ENCODE data around the gene TBATA. TPM values are rescaled to one million over a fixed set of nuclear protein-coding genes. Genes with fewer than 3 reads are reported as not detected.

The TBATA gene
- total RNA-seq, 2 donors from 2014 or later, result not detected

DNA sequence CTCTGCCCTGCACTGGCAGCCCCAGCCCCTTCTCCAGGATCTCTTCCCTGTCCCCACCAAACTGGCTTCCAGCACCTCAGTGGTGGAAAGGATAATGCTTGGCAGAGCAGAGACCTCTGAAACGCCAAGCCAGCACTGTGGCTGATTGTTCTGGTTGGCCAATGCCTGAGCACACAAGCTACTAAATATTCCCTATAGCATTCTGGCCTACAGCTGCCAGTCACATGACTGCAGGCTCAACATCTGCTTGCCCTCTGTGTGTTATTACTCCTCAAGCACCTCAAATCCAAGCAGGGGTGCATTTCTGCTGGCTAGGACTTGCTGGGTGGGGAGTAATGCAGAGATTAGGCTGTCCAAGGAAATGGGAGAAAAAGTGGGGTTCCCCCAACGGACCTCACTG is 6.1 kb downstream of the TBATA start:
- Histone ChIP-seq H3K27me3 (ENCODE audit: control insufficient read depth, insufficient read depth, low read length, poor library complexity, severe bottlenecking) (no peaks in the 10 kb centered on the region), H3K9ac (ENCODE audit: extremely low read depth, low read length, poor library complexity, severe bottlenecking) (no peak overlapping the region), H3K36me3 (ENCODE audit: control insufficient read depth, insufficient read depth, low read length) (no peaks in the 10 kb centered on the region), H3K9me3 (ENCODE audit: control insufficient read depth, low read length) (no peaks in the 10 kb centered on the region), H3K4me1 (ENCODE audit: control insufficient read depth, insufficient read depth, low read length) (no peaks in the 10 kb centered on the region), H3K27ac (ENCODE audit: low read depth, low read length) (no peak overlapping the region), H3K4me3 (ENCODE audit: low read length) (no peak overlapping the region)
- H3K36me3 Mint-ChIP-seq (ENCODE audit: low read depth), result no peaks in the 10 kb centered on the region
- WGBS, 2 experiments (ENCODE audit: insufficient coverage in 1 of 2, insufficient read length in 1 of 2), result 90 to 100% methylated on average over 2 of the region's 2 CpGs
- H3K4me1 Mint-ChIP-seq, result peaks cover 6% of the 10 kb centered on the region
- no peak overlapping the region for H3K4me3 Mint-ChIP-seq
- TF ChIP-seq, protein P1, sequence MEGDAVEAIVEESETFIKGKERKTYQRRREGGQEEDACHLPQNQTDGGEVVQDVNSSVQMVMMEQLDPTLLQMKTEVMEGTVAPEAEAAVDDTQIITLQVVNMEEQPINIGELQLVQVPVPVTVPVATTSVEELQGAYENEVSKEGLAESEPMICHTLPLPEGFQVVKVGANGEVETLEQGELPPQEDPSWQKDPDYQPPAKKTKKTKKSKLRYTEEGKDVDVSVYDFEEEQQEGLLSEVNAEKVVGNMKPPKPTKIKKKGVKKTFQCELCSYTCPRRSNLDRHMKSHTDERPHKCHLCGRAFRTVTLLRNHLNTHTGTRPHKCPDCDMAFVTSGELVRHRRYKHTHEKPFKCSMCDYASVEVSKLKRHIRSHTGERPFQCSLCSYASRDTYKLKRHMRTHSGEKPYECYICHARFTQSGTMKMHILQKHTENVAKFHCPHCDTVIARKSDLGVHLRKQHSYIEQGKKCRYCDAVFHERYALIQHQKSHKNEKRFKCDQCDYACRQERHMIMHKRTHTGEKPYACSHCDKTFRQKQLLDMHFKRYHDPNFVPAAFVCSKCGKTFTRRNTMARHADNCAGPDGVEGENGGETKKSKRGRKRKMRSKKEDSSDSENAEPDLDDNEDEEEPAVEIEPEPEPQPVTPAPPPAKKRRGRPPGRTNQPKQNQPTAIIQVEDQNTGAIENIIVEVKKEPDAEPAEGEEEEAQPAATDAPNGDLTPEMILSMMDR (conservative IDR thresholded peaks at IDR 0.05), result no peak
- DNase-seq, result peak; percentile 41
- H3K27ac Mint-ChIP-seq, result no peak overlapping the region
- no peaks in the 10 kb centered on the region for H3K27me3 Mint-ChIP-seq (ENCODE audit: insufficient read depth)
- no peaks in the 10 kb centered on the region for H3K9me3 Mint-ChIP-seq

DNA sequence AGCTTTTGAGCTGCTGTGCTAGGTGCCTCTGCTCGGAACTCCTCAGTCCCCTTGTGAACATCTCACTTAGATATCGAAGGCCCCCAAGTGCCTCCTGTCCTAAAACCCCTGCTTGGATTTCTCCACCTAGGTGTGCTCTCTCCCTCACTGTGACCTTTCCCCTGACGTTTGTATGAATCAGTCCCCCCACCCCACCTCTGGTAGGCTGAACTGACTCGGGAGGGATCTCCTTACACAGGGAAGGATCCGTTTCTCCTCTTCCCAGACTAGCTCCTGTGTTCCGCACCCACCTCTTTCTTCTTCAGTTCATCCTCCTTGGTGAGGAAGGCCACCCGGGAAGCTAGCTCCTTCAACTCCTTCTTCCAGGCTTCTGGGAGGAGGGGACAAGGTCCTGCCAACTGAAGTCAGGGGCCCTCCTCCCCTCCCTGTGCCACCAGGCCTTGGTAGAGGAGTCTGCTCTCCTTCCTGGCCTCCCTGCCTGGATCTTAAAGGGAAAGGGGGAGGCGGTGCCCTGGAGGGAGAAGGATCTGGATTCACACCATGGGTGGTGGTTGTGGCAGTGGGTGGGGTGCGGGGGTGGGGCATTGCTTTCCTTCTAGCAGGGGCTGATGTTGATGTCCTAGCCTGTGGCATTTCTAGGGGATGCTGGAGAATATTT is 6.8 kb downstream of the TBATA start:
- H3K36me3 ChIP-seq (ENCODE audit: control insufficient read depth, insufficient read depth, low read length), result no peaks in the 10 kb centered on the region
- TF ChIP-seq, protein P1 (conservative IDR thresholded peaks at IDR 0.05), result no peak
- Mint-ChIP-seq H3K36me3 (ENCODE audit: low read depth) (no peaks in the 10 kb centered on the region), H3K27me3 (ENCODE audit: insufficient read depth) (no peaks in the 10 kb centered on the region), H3K27ac (peak overlapping the region; percentile 23), H3K9me3 (no peaks in the 10 kb centered on the region), H3K4me1 (peaks cover 6% of the 10 kb centered on the region), H3K4me3 (no peak overlapping the region)
- peak; percentile 45 for DNase-seq
- no peak overlapping the region for H3K27ac ChIP-seq (ENCODE audit: low read depth, low read length)
- H3K4me1 ChIP-seq (ENCODE audit: control insufficient read depth, insufficient read depth, low read length), result no peaks in the 10 kb centered on the region
- 80 to 85% methylated on average over 7 to 9 of the region's 9 CpGs for WGBS, 2 experiments (ENCODE audit: insufficient coverage in 1 of 2, insufficient read length in 1 of 2)
- no peaks in the 10 kb centered on the region for H3K27me3 ChIP-seq (ENCODE audit: control insufficient read depth, insufficient read depth, low read length, poor library complexity, severe bottlenecking)
- no peak overlapping the region for H3K9ac ChIP-seq (ENCODE audit: extremely low read depth, low read length, poor library complexity, severe bottlenecking)
- no peaks in the 10 kb centered on the region for H3K9me3 ChIP-seq (ENCODE audit: control insufficient read depth, low read length)
- H3K4me3 ChIP-seq (ENCODE audit: low read length), result no peak overlapping the region

DNA sequence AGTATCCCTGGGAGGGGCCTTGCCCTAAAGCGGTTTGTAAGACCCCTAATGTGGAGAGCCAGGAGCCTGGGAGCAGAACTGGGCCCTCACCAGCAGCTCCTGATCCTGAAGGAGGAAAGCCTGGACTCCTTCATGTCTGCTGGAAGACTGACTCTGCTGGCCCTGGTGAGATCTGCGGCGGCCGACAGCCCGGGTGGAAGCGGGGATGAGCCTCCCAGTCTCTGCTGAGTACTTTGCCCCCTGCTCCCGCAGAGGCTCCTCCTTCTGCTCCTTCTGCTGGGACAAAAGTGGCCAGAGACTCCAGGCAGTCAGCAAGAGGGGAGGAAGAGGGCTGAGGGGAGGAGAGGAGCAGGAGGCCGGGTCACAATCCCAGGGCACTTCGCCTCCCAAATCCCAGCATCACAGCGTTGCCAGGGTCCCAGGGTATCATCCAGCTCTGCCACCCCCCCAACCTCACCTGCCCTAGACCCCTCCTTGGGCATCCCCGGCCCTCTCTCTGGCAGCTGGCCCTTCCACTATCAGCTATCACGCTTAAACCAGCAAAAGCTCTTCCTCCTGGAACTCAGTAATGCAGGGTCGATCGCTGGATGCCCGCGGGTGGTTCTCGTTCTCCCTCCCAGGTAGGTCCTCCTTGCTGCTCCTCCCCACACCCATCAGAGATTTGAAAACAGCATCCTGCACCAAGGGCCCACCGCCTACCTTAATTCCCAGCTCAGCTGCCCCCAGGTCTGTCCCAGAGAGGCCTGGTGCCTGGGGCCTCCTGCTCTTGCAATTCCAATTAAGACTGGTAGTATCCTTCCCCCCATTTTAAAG is 7.9 kb downstream of the TBATA start:
- Histone ChIP-seq H3K27ac (ENCODE audit: low read depth, low read length) (no peak overlapping the region), H3K9ac (ENCODE audit: extremely low read depth, low read length, poor library complexity, severe bottlenecking) (no peak overlapping the region), H3K4me3 (ENCODE audit: low read length) (no peak overlapping the region), H3K36me3 (ENCODE audit: control insufficient read depth, insufficient read depth, low read length) (no peaks in the 10 kb centered on the region), H3K9me3 (ENCODE audit: control insufficient read depth, low read length) (no peaks in the 10 kb centered on the region), H3K4me1 (ENCODE audit: control insufficient read depth, insufficient read depth, low read length) (no peaks in the 10 kb centered on the region), H3K27me3 (ENCODE audit: control insufficient read depth, insufficient read depth, low read length, poor library complexity, severe bottlenecking) (no peaks in the 10 kb centered on the region)
- H3K36me3 Mint-ChIP-seq (ENCODE audit: low read depth), result no peaks in the 10 kb centered on the region
- H3K27me3 Mint-ChIP-seq (ENCODE audit: insufficient read depth), result no peaks in the 10 kb centered on the region
- H3K4me1 Mint-ChIP-seq, result peaks cover 6% of the 10 kb centered on the region
- no peaks in the 10 kb centered on the region for H3K9me3 Mint-ChIP-seq
- H3K27ac Mint-ChIP-seq, result no peak overlapping the region
- 92% methylated on average over 13 to 17 of the region's 18 CpGs for WGBS, 2 experiments (ENCODE audit: insufficient coverage in 1 of 2, insufficient read length in 1 of 2)
- TF ChIP-seq, protein P1 (conservative IDR thresholded peaks at IDR 0.05), result no peak
- no peak overlapping the region for H3K4me3 Mint-ChIP-seq
- DNase-seq, result peak; percentile 39
